Germinal center (tissue), 1 donor: ENCODE results near the gene PCYT1A.
"Not testable (repeated sequence)": the region's sequence is repeated elsewhere in the genome, so short reads cannot be mapped to it uniquely, and the experiment has no call there.

Experiments
- DNase-seq: peaks from one replicate; pipeline ENCODE4 v3.0.0; 2012; ENCODE audit warnings: mixed read lengths, low spot score

Gene PCYT1A

GRCh38 chr3:196214783-196215441 is 72.6 kb downstream of the PCYT1A start:
- no peak for DNase-seq

- DNase-seq = no peak
Measured at GRCh38 chr3:196210673-196211556, 76.6 kb downstream of the PCYT1A start, which contains the start of gene ZDHHC19. TSS of gene ZDHHC19 (minus strand) at chr3:196211400. CDS start at chr3:196211315, 85 bp downstream.

DNA sequence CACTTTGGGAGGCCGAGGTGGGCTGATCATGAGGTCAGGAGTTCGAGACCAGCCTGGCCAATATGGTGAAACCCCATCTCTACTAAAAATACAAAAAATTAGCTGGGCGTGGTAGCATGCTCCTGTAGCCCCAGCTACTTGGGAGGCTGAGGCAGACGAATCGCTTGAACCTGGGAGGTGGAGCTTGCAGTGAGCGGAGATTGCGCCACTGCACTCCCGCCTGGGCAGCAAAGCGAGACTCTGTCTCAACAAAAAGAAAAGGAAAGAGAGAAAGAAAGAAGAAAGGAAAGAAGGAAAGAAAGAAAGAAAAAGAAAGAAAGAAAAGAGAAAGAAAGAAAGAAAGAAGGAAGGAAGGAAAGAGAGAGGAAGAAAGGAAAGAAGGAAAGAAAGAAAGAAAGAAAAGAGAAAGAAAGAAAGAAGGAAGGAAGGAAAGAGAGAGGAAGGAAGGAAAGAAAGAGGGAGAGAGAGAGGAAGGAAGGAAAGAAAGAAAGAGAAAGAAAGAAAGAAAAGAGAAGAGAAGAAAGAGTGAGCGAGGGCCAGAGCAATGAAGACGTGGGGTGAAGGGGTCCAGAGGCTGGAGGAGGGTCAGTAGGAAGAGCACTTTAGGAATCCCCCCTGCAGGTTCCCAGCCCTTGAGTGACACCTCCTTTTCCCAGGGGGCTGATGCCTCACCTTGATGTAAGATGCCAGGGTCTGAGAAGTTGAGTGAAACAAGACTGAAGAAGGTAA is 77.4 kb downstream of the PCYT1A start:
- DNase-seq = not testable (repeated sequence)

DNA sequence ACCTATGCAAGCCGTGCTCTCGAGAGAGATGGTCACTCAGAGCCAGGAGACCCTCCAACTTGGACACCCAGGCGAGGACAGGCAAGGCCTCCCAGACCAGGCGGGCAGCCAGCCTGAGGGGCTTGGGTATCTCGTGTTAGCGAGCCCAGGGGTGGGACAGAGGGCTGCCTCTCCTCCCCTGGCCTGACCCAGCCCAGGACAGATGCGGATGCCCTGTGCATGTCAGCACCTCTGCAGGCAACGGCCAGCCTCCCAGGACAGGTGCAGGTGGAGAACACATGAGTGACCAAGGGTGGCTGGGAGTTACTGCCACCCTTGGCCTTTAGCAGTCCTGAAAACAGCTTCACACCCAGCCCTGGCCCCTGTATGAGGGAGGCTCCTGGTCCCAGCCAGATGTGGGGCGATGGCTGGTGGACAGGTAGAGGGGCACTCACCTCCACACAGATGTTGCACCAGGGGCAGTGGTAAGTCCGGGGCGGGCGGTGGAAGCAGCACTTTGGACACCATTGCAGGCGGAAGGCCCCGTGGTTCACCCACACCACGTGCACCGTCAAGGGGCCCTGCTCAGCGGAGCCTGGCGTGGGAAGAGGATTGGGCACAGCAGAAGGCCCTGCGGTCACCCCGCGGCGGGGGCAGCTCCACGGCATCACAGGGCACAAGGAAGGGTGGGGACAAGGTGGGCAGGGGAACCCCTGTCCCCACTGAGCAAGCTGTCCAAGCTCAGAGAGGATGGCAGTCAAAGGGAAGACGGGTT is 78.4 kb downstream of the PCYT1A start:
- DNase-seq = no peak

DNA sequence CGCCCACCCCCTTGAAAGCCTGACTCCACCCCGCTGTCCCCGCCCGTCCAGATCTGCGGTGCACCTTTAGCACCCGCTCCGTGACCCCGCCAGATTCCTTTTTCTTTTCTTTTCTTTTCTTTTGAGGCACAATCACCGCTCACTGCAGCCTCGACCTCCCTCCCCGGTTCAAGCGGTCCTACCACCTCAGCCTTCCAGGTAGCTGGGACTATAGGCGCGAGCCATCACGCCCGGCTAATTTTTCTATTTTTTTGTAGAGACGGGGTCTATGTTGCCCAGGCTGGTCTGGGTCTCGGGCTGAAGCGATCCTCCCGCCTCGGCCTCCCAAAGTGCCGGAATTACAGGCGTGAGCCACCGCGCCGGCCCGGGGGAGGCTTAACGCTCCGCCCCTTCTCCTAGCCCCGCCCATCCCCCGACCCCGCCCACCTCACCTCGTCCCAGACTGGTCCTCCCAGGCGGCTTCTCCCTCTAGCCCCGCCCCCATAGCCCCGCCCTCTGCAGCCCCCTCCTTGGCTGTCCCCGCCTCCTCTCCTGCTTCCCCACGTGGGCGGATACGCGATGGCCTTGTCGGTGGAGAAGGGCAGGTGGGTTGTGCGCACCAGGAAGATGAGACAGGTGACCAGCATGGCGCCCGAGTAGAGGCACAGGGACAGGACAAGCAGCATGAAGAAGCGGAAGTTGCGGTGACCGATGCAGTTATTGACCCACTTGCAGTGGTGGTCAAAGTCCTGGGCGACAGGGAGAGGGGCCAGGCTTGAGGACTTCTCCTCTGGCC is 79.5 kb downstream of the PCYT1A start:
- DNase-seq = peak; percentile 89

DNA sequence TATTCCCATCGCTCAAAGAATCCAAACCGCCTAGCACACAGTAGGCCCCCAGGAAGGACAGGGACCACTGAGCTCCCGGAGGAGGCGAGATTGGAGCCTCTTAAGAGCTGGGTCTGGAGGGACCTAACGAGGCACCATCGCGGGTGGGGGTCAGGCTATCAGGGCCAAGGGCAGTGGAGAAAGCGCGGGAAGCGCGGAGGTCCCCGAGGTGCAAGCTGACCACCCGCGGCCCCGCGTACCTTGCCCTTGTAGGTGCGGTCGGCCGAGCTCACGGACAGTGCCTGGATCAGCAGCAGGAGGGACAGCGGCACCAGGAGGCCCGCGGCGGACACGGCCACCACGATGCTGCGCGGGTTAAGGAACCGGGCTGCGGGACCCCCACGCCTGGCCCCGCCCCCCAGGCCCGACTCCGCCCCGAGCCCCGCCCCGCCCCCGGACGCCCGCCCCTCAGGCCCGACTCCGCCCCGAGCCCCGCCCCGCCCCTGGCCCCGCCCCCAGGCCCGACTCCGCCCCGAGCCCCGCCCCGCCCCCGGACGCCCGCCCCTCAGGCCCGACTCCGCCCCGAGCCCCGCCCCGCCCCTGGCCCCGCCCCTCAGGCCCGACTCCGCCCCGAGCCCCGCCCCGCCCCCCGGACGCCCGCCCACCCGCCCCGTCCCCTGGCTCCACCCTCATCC is 80.2 kb downstream of the PCYT1A start:
- DNase-seq = peak; percentile 56

- not testable (repeated sequence) for DNase-seq
Measured at GRCh38 chr3:196205442-196206205, 81.9 kb downstream of the PCYT1A start.

- no peak for DNase-seq
Measured at GRCh38 chr3:196203846-196204245, 83.7 kb downstream of the PCYT1A start.

- no peak for DNase-seq
Measured at GRCh38 chr3:196202516-196202970, 85.0 kb downstream of the PCYT1A start.

GRCh38 chr3:196198771-196199753 is 88.5 kb downstream of the PCYT1A start:
- DNase-seq = no peak

GRCh38 chr3:196198081-196198675 is 89.3 kb downstream of the PCYT1A start:
- no peak for DNase-seq

GRCh38 chr3:196197524-196197923 is 90.0 kb downstream of the PCYT1A start:
- DNase-seq = no peak

GRCh38 chr3:196195664-196196265 is 91.8 kb downstream of the PCYT1A start:
- DNase-seq = no peak

DNA sequence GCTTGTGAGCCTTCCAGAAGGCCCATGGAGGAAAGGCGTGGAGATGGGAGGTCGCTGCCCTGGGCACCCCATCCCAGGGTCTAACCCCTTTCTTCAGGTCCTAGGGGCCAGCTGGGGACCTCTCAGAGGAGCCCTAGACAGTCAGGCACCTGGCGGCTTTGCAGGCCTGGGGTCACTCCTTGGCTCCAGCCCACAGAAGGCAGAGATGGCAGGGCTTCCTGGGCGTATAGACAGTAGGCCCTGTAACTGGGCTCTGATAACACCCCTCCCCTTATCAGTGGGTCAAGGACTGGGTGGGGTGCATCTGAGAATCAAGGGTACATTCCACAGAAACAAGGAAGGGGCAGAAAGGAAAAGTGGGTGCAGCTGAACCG is 93.0 kb downstream of the PCYT1A start:
- DNase-seq = no peak

GRCh38 chr3:196193736-196194541 is 93.6 kb downstream of the PCYT1A start:
- DNase-seq = no peak

DNA sequence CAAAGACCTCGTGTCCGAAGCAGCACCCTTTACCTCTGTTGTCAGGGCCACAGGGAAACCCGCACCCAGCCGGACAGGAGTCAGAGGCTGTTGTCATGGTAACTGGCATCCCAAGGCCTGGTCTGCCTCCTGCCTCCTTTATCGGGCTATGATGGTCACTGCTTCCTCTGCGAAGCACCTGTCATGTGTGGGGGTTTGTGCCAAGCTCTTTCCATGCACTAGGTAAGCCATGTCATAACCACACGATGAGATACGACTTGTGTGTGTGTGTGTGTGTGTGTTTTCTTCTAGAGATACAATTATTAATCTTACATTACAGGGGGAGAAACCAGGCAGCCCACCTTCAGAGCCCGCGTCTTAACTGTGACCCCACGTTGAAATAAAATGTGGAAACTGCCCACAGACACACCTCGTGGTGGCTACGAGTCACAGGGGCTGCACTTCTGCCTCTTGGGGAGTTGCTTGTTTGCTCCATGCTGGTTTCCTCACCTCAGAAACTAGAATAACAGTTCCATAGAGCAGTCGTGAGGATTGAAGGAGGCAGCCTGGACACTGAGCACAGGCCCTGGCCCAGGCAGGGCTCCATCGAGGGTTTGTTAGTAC is 94.3 kb downstream of the PCYT1A start:
- no peak for DNase-seq
